HFFc6 (cell line): ENCODE measurements around the gene GGCX. TPM values are rescaled to one million over a fixed set of nuclear protein-coding genes. Genes with fewer than 3 reads are reported as not detected.
"Not testable (repeated sequence)": the region's sequence is repeated elsewhere in the genome, so short reads cannot be mapped to it uniquely, and the experiment has no call there.

ENCODE experiments used
- DNase-seq: peaks from one replicate; pipeline ENCODE4 v3.0.0-alpha.2; 2018
- H3K27ac Mint-ChIP-seq: 2 replicates; pipeline ENCODE4 v1.8.0; 2020; ENCODE audit warnings: mild to moderate bottlenecking, mixed read lengths
- H3K27me3 Mint-ChIP-seq: 2 replicates; pipeline ENCODE4 v1.8.0; 2021; ENCODE audit warnings: mild to moderate bottlenecking, moderate library complexity, mixed read lengths; ENCODE audit not compliant: insufficient read depth
- H3K36me3 Mint-ChIP-seq: 2 replicates; pipeline ENCODE4 v1.8.0; 2021; ENCODE audit warnings: low read depth, mixed read lengths
- H3K4me1 Mint-ChIP-seq: 2 replicates; pipeline ENCODE4 v1.8.0; 2020; ENCODE audit warnings: low read depth, mixed read lengths
- H3K4me3 Mint-ChIP-seq: 2 replicates; pipeline ENCODE4 v1.8.0; 2020; ENCODE audit warnings: mild to moderate bottlenecking, moderate library complexity, mixed read lengths
- H3K9me3 Mint-ChIP-seq: 2 replicates; pipeline ENCODE4 v1.8.0; 2020; ENCODE audit warnings: mild to moderate bottlenecking, mixed read lengths
- total RNA-seq, 6 experiments: library from RNA; stranded (reverse); fragmentation: NEBNext Ultra II Directional; extraction: Animal tissue kit (Norgen Biotek cat#: 25700); gene quantifications; 2 replicates in 1 of 6; 3 replicates in 5 of 6; pipeline ENCODE4 v1.2.3, GENCODE V29; 2021
- TF ChIP-seq, protein P1 (sequence below): fragments of 200-600 bp; sonication (generic); IDR thresholded peaks from 2 replicates; pipeline ENCODE4 v1.5.0; 2021; ENCODE audit warnings: antibody characterized with exemption, mild to moderate bottlenecking

Gene GGCX
- total RNA-seq, 6 experiments from 2014 or later: 55.9 to 68.9 (median 62.4) TPM

DNA sequence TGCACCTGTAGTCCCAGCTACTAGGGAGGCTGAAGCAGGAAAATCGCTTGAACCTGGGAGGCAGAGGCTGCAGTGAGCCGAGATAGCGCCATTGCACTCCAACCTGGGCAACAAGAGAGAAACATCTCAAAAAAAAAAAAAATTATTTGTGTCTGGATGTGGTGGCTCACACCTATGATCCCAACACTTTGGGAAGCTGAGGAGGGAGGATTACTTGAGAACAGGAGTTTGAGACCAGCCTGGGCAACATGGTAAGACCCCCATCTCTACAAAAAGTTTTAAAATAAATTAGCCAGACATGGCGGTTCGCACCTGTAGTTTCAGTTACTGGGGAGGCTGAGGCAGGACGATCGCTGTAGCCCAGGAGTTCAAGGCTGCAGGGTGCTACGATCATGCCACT, 14.4 kb upstream of the GGCX start:
- Mint-ChIP-seq H3K9me3 (no peaks in the 10 kb centered on the region), H3K36me3 (no peaks in the 10 kb centered on the region), H3K4me3 (no peak overlapping the region), H3K4me1 (peaks cover 12% of the 10 kb centered on the region; the same call in 1 of the 2 replicates), H3K27ac (no peak overlapping the region), H3K27me3 (peaks cover 19% of the 10 kb centered on the region)
- TF ChIP-seq, protein P1, sequence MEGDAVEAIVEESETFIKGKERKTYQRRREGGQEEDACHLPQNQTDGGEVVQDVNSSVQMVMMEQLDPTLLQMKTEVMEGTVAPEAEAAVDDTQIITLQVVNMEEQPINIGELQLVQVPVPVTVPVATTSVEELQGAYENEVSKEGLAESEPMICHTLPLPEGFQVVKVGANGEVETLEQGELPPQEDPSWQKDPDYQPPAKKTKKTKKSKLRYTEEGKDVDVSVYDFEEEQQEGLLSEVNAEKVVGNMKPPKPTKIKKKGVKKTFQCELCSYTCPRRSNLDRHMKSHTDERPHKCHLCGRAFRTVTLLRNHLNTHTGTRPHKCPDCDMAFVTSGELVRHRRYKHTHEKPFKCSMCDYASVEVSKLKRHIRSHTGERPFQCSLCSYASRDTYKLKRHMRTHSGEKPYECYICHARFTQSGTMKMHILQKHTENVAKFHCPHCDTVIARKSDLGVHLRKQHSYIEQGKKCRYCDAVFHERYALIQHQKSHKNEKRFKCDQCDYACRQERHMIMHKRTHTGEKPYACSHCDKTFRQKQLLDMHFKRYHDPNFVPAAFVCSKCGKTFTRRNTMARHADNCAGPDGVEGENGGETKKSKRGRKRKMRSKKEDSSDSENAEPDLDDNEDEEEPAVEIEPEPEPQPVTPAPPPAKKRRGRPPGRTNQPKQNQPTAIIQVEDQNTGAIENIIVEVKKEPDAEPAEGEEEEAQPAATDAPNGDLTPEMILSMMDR: no peak
- DNase-seq: no peak

DNA sequence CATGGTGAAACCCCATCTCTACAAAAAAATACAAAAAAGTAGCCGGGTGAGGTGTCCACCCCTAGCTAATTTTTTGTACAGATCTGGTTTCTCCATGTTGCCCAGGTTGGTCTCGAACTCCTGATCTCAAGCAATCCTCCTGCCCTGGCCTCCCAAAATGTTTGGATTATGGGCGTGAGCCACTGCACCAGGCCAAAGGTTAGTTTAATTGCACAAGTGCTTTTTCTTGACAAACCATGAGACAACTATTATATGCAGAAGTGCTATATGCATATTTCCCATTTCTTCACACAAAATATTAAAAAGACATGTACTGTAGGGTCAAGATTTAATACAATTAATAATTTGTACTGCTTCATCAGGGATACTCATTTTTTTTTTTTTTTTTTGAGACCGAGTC, 5.0 kb upstream of the GGCX start:
- no peak overlapping the region for H3K4me3 Mint-ChIP-seq
- no peak overlapping the region for H3K27ac Mint-ChIP-seq
- peaks cover 9% of the 10 kb centered on the region for H3K27me3 Mint-ChIP-seq

DNA sequence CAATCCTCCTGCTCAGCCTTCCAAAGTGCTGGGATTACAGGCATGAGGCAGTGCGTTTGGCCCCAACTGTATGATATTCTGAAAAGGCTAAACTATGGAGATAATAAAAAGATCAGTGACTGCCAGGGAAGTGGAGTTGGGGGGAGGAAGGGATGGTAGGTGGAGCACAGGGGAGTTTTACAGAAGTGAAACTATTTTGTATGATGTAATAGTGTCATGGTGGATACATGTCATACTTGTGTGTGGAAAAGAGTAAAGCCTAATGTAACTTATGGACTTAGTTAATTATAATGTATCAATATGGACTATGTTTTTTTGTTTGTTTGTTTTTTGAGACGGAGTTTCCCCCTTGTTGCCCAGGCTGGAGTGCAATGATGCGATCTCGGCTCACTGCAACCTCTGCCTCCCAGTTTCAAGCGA, 2.9 kb upstream of the GGCX start:
- no peaks in the 10 kb centered on the region for H3K9me3 Mint-ChIP-seq
- no peak overlapping the region for H3K27ac Mint-ChIP-seq
- TF ChIP-seq, protein P1: no peak
- H3K4me1 Mint-ChIP-seq: peaks cover 20% of the 10 kb centered on the region
- no peak for DNase-seq
- H3K4me3 Mint-ChIP-seq: no peak overlapping the region
- H3K27me3 Mint-ChIP-seq: peaks cover 6% of the 10 kb centered on the region
- H3K36me3 Mint-ChIP-seq: no peaks in the 10 kb centered on the region

More for the DNA sequence above, 5.0 kb upstream of the GGCX start:
- no peak for DNase-seq
- Mint-ChIP-seq H3K9me3 (no peaks in the 10 kb centered on the region), H3K4me1 (0 out of 2 replicates have a peak, but pooled peaks cover 5% of the 10 kb centered on the region), H3K36me3 (no peaks in the 10 kb centered on the region)
- TF ChIP-seq, protein P1: no peak

DNA sequence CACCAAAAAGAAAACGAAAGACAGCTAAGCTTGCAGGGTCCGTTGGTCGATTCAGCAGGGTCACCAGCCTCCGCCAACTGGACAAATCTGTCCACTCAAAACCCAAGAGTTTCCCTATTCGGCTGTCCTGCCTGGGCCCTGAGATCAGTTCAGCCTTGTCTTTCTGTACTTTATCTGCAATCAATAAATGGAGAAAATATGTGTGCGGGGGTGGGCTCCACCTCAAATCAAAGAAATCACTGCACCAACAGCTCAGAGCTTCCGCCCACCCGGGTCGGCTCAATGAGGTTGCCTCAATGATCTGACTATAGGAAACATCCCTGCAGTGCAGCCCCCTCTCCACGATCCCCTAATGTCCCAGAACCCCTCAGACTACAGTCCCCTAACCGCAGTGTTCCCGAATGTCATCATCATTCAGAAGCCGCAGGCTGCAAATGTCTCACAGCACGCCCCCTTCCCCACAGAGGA, 447 bp downstream of the GGCX start:
- peaks cover 29% of the 10 kb centered on the region for H3K4me1 Mint-ChIP-seq
- no peaks in the 10 kb centered on the region for H3K9me3 Mint-ChIP-seq
- peak overlapping the region; percentile 88 for H3K27ac Mint-ChIP-seq
- H3K36me3 Mint-ChIP-seq: no peaks in the 10 kb centered on the region; the same call in none of the 2 replicates
- DNase-seq: no peak
- peak overlapping the region; percentile 98 for H3K4me3 Mint-ChIP-seq
- TF ChIP-seq, protein P1: no peak
- H3K27me3 Mint-ChIP-seq: peaks cover 5% of the 10 kb centered on the region

DNA sequence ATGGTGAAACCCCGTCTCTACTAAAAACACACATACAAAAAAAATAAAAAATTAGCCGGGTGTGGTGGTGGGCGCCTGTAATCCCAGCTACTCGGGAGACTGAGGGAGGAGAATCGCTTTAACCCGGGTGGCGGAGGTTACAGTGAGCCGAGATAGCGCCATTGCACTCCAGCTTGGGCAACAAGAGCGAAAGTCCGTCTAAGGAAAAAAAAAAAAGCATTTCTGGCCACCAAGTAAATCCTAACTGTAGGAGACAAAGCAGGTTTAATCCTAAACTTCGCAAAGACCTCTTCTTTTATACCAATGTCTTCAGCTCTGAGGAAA, 928 bp downstream of the GGCX start:
- H3K27ac Mint-ChIP-seq: peak overlapping the region; percentile 88
- peak overlapping the region; percentile 98 for H3K4me3 Mint-ChIP-seq
- not testable (repeated sequence) for H3K36me3 Mint-ChIP-seq, H3K27me3 Mint-ChIP-seq, H3K9me3 Mint-ChIP-seq, DNase-seq
- H3K4me1 Mint-ChIP-seq: peaks cover 29% of the 10 kb centered on the region

DNA sequence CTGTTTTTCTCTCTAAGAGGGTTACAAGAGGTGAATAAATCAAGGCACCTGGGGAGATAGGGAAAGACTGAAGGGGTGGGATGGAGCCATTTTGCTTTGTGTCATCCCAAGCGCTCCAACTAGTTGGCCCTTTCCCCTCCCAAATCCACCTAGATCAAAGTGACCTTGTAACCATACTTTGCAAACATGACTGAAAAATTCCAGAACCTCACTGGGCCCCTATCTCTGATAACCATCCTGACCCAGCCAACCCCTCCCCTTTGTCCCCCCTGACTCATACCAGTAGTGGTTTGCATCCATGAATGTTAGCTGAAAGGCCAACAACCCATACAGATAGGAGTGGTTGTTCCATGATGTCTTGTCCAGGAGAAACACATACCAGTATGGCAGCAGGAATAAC, 3.1 kb downstream of the GGCX start:
- peaks cover 5% of the 10 kb centered on the region for H3K36me3 Mint-ChIP-seq
- H3K4me1 Mint-ChIP-seq: peaks cover 29% of the 10 kb centered on the region
- peaks cover 2% of the 10 kb centered on the region; the same call in 1 of the 2 replicates for H3K27me3 Mint-ChIP-seq
- no peak overlapping the region for H3K4me3 Mint-ChIP-seq
- no peak for DNase-seq
- no peaks in the 10 kb centered on the region for H3K9me3 Mint-ChIP-seq
- H3K27ac Mint-ChIP-seq: no peak overlapping the region
- TF ChIP-seq, protein P1: no peak
